KOPT-K1 (cell line): ENCODE measurements around the gene DRAM1.
"Not testable (repeated sequence)": the region's sequence is repeated elsewhere in the genome, so short reads cannot be mapped to it uniquely, and the experiment has no call there.

Experiments
- H3K27ac ChIP-seq: fragments of 200-600 bp; sonication (generic); 2 replicates; pipeline ENCODE4 v1.5.1; 2016; ENCODE audit warnings: antibody characterized with exemption, mild to moderate bottlenecking, low read depth, low read length; ENCODE audit not compliant: poor library complexity, severe bottlenecking
- H3K36me3 ChIP-seq: fragments of 200-600 bp; sonication (generic); 2 replicates; pipeline ENCODE4 v1.5.1; 2017; ENCODE audit warnings: antibody characterized with exemption, mild to moderate bottlenecking, low read length, moderate library complexity; ENCODE audit not compliant: insufficient read depth
- H3K9me3 ChIP-seq: fragments of 200-600 bp; sonication (generic); 2 replicates; pipeline ENCODE4 v1.5.1; 2017; ENCODE audit warnings: antibody characterized with exemption, low read length, mild to moderate bottlenecking; ENCODE audit not compliant: insufficient read depth, poor library complexity, severe bottlenecking

The DRAM1 gene

DNA sequence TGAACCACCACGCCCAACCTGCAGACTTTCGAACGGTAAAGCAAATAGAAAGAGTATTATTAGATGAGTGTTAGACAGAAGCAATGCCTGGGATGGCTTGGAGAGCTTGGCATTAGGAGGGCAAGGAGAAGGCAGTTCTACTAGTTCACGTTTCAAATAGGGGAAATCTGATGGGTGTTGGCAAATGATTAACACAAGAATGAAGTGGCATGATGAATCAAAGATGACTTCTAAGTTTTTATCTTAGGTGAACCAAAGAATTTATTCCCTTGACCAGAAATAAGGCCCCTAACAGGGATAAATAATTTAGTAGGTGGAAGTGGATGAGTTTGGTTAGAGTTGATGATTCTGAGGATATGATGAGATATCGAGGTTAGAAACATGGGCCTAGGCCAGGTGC is 38.5 kb downstream of the DRAM1 start:
- Histone ChIP-seq H3K27ac (no peak overlapping the region), H3K9me3 (no peaks in the 10 kb centered on the region), H3K36me3 (no peaks in the 10 kb centered on the region)

DNA sequence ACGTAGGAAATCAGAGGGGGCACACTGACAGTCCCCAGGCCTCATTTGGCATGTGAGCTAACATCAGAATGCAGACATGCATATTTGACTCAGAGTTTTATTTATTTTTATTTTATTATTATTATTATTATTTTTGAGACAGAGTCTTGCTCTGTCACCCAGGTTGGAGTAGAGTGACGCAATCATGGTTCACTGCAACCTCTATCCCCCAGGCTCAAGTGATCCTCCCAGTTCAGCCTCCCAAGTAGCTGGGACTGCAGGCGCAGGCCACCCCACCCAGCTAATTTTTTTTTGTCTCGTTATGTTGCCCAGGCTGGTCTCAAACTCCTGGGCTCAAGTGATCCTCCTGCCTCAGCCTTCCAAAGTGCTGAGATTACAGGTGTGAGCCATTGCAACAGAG is 41.4 kb downstream of the DRAM1 start:
- H3K27ac ChIP-seq, H3K36me3 ChIP-seq, H3K9me3 ChIP-seq: not testable (repeated sequence)

DNA sequence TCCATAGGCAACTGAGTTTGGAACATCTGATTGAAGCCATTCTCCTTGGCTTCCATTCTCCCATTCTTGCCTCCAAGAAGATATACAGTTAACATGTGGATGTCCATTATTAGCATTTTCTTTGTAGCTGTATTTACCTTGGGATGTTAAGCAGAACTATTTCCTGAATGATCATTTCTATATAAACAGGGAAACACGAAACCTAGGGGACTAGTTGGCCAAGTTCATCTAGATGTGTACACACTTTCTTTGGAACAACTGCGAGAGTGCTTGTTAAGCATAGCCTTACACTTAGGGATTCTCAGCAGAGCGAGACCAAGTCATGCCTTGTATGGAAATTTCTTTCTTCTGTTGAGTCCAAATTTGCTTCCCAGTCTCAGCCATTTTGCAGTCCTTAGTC is 42.1 kb downstream of the DRAM1 start:
- Histone ChIP-seq H3K9me3 (no peaks in the 10 kb centered on the region), H3K36me3 (no peaks in the 10 kb centered on the region), H3K27ac (no peak overlapping the region)

DNA sequence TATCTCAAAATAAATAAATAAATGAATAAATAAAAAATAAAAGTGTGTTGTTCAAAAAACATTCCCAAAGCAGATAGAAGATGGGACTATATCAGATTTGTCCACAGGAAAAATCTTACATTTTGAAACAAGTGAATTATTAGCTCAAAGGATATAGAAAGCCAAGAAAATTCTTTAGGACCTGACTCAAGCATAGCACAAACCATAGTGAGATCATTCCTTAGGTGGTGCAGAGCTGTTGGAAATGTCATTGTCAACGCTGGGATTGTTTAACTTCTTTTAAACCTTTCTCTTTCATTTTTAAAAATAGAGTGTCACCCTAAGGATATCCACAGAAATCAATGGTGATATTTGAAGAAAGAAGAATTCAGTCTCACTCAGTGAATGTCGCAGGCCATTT is 43.5 kb downstream of the DRAM1 start:
- Histone ChIP-seq H3K36me3 (no peaks in the 10 kb centered on the region), H3K27ac (no peak overlapping the region), H3K9me3 (no peaks in the 10 kb centered on the region)

DNA sequence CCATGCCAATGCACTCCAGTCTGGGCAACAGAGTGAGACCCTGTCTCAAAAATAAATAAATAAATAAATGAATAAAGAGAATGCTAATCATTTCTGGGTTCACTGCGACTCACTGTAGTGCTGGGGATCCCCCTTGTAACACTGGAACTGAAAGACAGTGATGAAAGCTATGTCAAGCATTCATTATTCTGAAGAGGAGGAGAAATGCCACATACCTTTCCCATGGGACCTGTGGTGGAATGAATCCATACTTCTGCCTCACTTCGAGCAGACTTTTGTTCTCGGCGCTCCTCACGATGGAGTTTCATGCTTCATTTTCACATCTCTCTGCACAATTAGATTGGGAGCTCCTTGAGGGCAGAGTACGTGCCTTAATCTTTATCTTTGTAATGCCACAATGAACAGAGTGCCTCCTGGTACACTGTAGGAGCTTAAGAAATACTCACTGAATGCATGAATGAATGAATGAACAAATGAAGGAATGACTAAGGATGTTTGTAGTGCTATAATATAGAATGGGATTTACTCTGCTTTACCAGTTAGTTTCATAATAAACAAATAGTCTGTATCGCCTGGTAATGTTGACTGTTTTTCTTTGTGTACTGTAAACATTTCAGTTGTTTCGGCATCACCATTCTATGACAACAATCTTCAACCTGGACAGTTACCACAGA is 45.8 kb downstream of the DRAM1 start:
- Histone ChIP-seq H3K27ac (no peak overlapping the region), H3K36me3 (no peaks in the 10 kb centered on the region), H3K9me3 (no peaks in the 10 kb centered on the region)

DNA sequence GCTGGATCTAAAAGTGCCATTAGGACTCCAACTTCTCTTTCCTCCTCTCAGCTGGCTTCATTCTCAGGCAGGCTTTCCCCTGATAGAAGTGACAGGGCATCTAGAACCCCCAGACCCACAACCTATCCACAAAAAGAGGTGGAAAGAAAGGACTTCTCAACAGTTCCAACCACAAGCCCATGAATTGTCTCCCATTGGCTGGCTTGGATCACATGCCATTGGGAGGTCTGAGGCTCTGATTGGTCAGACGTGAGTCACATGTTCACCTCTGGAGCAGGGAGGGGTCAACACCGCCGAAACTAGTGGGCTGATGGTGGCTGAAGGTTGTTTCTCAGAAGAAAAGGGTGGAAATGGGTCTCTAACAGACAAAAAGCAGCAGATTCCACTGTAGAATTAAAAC is 47.2 kb downstream of the DRAM1 start:
- Histone ChIP-seq H3K9me3 (no peaks in the 10 kb centered on the region), H3K36me3 (no peaks in the 10 kb centered on the region), H3K27ac (no peak overlapping the region)

DNA sequence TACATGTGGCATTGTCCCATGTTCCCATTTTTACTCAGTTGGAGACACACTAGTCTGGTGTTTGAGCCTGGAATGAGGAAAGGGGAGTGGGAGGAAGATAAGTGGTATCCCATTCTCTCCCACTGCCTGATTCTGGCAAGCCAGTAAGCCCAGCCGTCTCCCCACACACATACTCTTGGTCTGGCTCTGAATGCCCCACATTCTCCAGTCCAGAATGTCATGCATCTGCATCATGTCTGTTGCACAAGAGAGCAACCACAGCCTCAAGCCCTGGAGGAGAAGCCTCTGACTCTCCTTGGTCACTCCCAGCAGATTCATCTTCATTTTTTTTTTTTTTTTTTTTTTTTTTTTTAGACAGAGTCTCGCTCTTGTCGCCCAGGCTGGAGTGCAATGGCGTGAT is 48.0 kb downstream of the DRAM1 start:
- Histone ChIP-seq H3K27ac (no peak overlapping the region), H3K9me3 (no peaks in the 10 kb centered on the region), H3K36me3 (no peaks in the 10 kb centered on the region)

DNA sequence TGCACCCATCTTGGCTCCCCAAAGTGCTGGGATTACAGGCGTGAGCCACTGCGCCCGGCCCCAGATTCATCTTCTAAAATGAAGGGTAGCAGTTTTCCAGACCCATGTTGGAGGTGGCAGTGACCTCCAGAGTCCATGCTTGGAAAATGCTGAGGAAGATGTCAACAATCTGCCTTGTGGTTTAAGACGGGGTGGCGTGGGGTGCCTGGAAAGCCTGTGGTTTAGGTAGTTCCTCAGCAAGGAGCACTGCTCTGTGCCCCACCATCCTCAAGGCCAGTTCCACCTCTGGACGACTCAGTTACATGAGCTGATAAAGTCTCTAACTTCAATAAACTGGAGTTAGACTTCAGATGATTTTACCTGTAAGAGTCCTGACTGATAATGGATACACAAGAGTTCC is 48.6 kb downstream of the DRAM1 start:
- Histone ChIP-seq H3K27ac (no peak overlapping the region), H3K9me3 (no peaks in the 10 kb centered on the region), H3K36me3 (no peaks in the 10 kb centered on the region)

DNA sequence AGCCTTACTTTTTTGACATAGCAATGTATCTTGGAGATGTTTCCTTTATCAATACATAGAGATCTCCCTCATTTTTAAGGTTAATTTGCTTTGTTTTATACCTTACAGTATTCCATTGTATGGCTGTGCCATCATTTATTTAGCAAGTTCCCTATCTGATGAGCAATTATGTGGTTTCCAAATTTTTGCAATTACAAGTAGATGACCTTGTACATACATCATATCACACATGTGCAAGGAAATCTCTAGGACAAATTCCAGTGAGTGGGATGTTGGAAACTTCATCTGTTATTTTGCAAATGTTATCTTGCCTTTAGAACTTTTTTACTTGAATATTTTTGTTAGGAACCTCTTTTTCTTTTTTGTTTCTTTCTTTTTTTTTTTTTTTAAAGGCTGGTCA is 49.7 kb downstream of the DRAM1 start:
- Histone ChIP-seq H3K9me3 (no peaks in the 10 kb centered on the region), H3K27ac (no peak overlapping the region), H3K36me3 (no peaks in the 10 kb centered on the region)

DNA sequence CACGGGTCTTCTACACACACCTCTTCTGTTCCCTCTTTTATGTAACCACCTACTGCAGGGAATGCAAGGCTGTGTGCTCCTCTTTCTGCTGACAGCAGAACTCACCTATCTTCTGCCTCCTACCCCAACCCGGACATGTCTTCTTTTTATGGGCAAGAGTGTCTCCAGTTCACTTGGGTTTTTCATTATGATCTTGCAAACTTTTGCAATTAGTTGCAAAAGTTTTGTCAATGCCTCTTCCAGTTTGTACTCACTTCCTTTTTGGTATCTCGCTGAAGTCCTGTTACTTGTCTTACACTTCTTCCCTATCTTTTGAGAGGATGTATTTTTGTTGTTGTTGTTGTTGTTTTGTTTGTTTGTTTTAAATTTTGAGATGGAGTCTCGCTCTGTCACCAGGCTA is 50.6 kb downstream of the DRAM1 start:
- Histone ChIP-seq H3K27ac (no peak overlapping the region), H3K9me3 (no peaks in the 10 kb centered on the region), H3K36me3 (no peaks in the 10 kb centered on the region)

DNA sequence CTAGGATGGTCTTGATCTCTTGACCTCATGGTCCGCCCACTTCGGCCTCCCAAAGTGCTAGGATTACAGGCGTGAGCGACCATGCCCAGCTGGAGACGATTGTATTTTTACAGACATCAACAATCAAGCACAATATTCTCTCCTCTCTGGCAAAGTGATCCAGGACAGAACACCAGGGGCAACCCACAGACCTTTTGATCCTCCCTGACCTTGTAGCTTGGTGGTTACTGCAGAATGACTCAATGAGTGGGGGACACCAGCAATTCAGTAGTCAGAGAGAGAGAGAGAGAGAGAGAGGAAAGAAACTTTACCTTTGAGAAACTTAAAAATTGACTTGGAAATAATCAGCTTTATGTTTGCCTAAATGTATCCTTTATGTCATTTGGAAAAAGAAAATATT is 51.2 kb downstream of the DRAM1 start:
- H3K27ac ChIP-seq = no peak overlapping the region

DNA sequence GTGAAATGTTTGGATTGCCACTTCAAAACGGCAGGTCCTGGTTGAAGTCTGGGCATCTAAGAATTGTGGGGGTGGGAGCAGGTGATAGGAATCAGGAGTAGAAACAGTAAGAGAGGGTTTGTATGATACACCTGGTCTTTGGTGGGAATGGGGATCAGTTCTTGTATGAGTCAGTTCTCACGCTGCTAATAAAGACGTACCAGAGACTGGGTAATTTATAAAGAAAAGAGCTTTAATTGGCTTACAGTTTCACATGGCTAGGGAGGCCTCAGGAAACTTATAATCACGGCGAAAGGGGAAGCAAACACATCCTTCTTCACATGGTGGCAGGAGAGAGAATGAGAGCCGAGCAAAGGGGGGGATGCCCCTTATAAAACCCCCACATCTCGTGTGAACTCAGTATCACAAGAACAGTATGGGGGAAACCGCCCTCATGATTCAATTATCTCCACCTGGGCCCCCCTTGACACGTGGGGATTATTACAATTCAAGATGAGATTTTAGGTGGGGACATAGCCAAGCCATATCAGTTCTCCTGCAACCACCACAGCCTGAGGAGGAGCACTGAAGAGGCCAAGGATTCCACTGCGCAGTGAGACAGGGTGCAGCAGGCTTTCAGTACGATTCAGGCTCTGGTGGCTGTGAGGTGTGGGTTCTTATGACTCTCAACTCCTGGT is 52.1 kb downstream of the DRAM1 start:
- no peak overlapping the region for H3K27ac ChIP-seq

More for the DNA sequence above, 51.2 kb downstream of the DRAM1 start:
- no peaks in the 10 kb centered on the region for H3K9me3 ChIP-seq
- H3K36me3 ChIP-seq = no peaks in the 10 kb centered on the region

DNA sequence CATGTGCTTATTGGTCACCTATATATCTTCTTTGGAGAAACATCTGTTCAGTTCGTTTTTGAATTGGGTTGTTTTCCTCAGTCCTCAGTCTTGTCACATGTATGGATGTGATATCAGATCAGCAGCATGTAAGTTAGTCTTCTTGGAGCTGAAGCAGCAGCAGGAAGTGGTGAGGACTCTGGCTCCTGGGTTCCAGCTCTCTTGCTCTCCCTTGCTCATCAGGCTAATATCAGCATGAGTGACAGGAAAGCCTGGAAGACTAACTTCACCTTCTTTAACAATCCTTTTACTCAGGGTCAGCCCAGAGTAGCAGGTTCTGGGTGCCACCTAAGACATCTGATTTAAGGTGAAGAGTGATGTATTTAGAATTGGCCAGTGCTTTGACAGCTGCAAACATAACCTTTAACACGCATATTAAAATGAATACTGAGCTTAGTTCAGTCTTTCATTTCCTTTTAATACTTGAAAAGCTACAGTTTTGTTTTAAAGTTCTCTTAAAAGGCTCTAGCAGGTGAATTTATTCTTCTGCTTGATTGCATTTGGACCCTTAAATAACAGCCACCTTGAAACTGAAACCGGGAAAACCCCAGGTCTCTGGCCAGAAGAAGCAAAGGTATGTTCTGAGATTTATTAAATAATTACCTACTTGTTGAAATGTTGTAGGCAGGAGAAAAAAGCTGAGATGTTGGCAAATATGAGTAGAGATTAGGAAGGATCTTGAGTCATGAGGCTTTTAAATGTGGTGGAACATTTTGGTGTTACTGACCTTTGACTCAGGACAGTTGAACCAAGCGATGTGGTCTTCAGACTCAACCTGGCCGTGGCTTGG is 54.3 kb downstream of the DRAM1 start:
- Histone ChIP-seq H3K9me3 (no peaks in the 10 kb centered on the region), H3K36me3 (no peaks in the 10 kb centered on the region), H3K27ac (no peak overlapping the region)

More for the DNA sequence above, 52.1 kb downstream of the DRAM1 start:
- Histone ChIP-seq H3K36me3 (no peaks in the 10 kb centered on the region), H3K9me3 (no peaks in the 10 kb centered on the region)

DNA sequence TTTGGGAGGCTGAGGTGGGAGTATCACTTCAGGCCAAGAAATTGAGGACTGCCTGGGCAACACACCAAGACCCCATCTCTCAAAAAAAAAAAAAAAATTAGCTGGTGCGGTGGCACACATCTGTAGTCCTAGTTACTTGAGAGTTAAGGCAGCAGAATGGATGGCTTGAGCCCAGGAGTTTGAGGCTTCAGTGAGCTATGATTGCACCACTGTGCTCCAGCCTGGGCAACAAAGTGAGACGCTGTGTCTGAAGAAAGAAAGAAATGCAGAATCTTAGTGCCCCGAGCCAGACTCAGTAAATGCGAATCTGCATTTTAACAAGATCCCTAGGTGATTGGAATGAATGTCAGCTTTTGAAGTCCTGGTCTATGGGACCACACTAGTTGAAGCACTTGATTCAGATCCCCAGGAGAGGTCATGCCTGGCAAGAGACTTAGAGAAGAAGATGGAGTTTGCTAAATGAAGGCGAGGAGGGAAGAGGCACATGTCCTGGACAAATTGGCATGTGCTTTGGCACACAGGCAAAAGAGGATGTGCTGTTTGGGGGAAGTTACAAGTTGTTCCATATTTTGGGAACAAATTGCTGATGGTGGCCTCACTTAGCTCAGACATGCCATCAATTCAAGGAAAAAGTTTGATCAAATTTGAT is 56.6 kb downstream of the DRAM1 start:
- H3K36me3 ChIP-seq = no peaks in the 10 kb centered on the region
- no peak overlapping the region for H3K27ac ChIP-seq
- H3K9me3 ChIP-seq = no peaks in the 10 kb centered on the region
